Ishikawa (cell line): ENCODE measurements around the gene CALN1.

Experiments used
- CEBPB ChIP-seq: IDR thresholded peaks from 2 replicates; pipeline ENCODE4 v1.6.1; 2012
- CREB1 ChIP-seq: IDR thresholded peaks from 2 replicates; pipeline ENCODE4 v1.6.1; 2012; ENCODE audit warnings: low read depth
- EGR1 ChIP-seq: IDR thresholded peaks from 2 replicates; pipeline ENCODE4 v1.6.1; 2012
- MAX ChIP-seq: IDR thresholded peaks from 2 replicates; pipeline ENCODE4 v1.6.1; 2012
- YY1 ChIP-seq: IDR thresholded peaks from 2 replicates; pipeline ENCODE4 v1.6.1; 2012; ENCODE audit warnings: low read depth
- ZBTB7A ChIP-seq: IDR thresholded peaks from 2 replicates; pipeline ENCODE4 v1.6.1; 2012; ENCODE audit warnings: low read depth

DNA sequence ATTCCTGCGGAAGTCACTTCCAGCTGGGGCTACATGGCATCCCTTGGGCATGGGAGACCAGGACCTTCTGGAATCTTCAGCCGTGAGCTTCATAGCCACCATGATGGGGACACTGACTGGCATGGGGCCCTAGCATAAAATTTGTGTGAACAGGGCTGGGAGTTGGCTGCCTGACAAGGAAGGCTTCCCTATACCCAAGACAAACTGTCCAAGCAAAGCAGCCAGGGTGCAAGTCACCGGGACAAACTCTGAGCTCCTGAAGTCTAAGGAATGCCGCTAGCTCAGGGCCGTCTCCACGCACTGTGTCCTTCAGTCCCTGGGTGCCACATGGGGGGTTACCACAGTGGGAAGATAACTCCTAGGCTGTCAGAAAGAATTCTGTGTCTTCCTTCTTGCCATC lies 627.4 kb downstream of the CALN1 start:
- TF ChIP-seq YY1 (no peak), EGR1 (no peak), MAX (no peak), ZBTB7A (no peak), CEBPB (no peak), CREB1 (no peak)
